Renal pelvis (tissue), 3 donors: Measurements from ENCODE around the gene PDS5A. TPM values are rescaled to one million over a fixed set of nuclear protein-coding genes. Genes with fewer than 3 reads are reported as not detected.

Experiments used
- polyA plus RNA-seq, 3 donors: library from polyadenylated mRNA; unstranded; fragments of 120-200 nt; gene quantifications; one replicate each; pipeline ENCODE4 v1.2.1, GENCODE V29; 2013; ENCODE audit not compliant: insufficient read length in 3 of 3

PDS5A gene
- polyA plus RNA-seq, 3 donors = 58.7 to 69.7 (median 64.7) TPM

Other genes with a start within 250 kb of the PDS5A start
- gene N4BP2, start 78.9 kb upstream of the PDS5A start, polyA plus RNA-seq = 10 to 100 TPM; 18.0 to 26.2 (median 25.7) TPM
- gene RHOH, start 219.1 kb upstream of the PDS5A start, polyA plus RNA-seq = 1 to 10 TPM in 1 of 3 donors, under 1 TPM in 2; 0.48 to 1.3 (median 0.61) TPM